ENCODE data around the gene SLC4A11. TPM values are rescaled to one million over a fixed set of nuclear protein-coding genes. Genes with fewer than 3 reads are reported as not detected.

The SLC4A11 gene
- total RNA-seq, 1 experiment from 2014 or later: 5.7 TPM

DNA sequence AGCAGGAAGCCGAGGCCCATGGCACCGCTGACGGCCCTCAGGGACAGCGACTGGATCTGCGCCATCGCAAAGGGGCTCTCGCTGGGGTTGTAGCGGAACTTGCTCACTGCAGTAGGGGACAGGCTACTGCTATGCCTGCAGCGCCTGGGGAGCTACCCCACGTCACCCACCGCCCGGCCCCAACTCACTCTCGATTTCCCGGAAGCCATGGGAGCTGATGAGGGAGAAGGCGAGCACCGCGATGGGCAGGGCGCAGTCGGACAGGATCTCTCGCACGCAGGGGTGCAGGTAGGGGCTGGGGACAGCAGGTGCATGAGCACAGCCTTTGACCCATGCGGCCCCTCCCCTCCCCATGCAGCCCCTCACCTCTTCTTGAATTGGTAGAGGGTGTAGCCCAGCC, 9.8 kb downstream of the SLC4A11 start:
- Mint-ChIP-seq H3K27me3 (ENCODE audit: insufficient read depth, unreplicated experiment) (no peaks in the 10 kb centered on the region), H3K4me3 (ENCODE audit: unreplicated experiment) (no peak overlapping the region), H3K4me1 (ENCODE audit: insufficient read depth, unreplicated experiment) (no peaks in the 10 kb centered on the region), H3K36me3 (ENCODE audit: insufficient read depth, unreplicated experiment) (peaks cover 7% of the 10 kb centered on the region), H3K9me3 (ENCODE audit: unreplicated experiment) (no peaks in the 10 kb centered on the region), H3K27ac (ENCODE audit: low read depth, unreplicated experiment) (no peak overlapping the region)
- no peak for DNase-seq (ENCODE audit: unreplicated experiment)
- BruUV-seq (replicated peaks): no TSS peak
- POLR2A ChIA-PET: no interaction called here
- TF ChIP-seq, protein P1, sequence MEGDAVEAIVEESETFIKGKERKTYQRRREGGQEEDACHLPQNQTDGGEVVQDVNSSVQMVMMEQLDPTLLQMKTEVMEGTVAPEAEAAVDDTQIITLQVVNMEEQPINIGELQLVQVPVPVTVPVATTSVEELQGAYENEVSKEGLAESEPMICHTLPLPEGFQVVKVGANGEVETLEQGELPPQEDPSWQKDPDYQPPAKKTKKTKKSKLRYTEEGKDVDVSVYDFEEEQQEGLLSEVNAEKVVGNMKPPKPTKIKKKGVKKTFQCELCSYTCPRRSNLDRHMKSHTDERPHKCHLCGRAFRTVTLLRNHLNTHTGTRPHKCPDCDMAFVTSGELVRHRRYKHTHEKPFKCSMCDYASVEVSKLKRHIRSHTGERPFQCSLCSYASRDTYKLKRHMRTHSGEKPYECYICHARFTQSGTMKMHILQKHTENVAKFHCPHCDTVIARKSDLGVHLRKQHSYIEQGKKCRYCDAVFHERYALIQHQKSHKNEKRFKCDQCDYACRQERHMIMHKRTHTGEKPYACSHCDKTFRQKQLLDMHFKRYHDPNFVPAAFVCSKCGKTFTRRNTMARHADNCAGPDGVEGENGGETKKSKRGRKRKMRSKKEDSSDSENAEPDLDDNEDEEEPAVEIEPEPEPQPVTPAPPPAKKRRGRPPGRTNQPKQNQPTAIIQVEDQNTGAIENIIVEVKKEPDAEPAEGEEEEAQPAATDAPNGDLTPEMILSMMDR (IDR thresholded peaks at IDR 0.05; ENCODE audit: unreplicated experiment): no peak
- CTCF ChIA-PET: interaction anchor here (1.1 kb wide), 1 partner anchor 10 kb away, joined by 3 read pairs; no protein-coding TSS in a partner anchor
- intact Hi-C loops (cut with micrococcal nuclease): no loop called here

DNA sequence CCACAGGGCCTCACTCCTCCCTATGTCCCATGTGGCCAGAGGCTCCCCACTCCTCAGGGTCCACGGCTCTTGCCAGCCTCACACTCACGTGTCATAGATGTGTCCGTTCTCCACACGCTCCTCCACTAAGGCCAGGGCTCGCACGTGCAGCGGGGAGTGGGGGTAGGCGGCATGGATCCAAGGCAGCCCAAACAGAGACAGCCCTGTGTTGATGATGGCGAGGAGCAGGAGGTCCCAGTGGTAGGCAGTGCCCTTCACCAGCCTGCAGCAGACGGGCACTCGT, 10.3 kb downstream of the SLC4A11 start:
- TF ChIP-seq, protein P1 (IDR thresholded peaks at IDR 0.05; ENCODE audit: unreplicated experiment): no peak
- Mint-ChIP-seq H3K36me3 (ENCODE audit: insufficient read depth, unreplicated experiment) (peaks cover 7% of the 10 kb centered on the region), H3K4me3 (ENCODE audit: unreplicated experiment) (no peak overlapping the region), H3K27me3 (ENCODE audit: insufficient read depth, unreplicated experiment) (no peaks in the 10 kb centered on the region), H3K27ac (ENCODE audit: low read depth, unreplicated experiment) (no peak overlapping the region), H3K4me1 (ENCODE audit: insufficient read depth, unreplicated experiment) (no peaks in the 10 kb centered on the region), H3K9me3 (ENCODE audit: unreplicated experiment) (no peaks in the 10 kb centered on the region)
- ChIA-PET POLR2A (no interaction called here), CTCF (interaction anchor here (1.1 kb wide), 1 partner anchor 10 kb away, joined by 3 read pairs; no protein-coding TSS in a partner anchor)
- intact Hi-C loops (cut with micrococcal nuclease): no loop called here
- no peak for DNase-seq (ENCODE audit: unreplicated experiment)
- no TSS peak for BruUV-seq (replicated peaks)

DNA sequence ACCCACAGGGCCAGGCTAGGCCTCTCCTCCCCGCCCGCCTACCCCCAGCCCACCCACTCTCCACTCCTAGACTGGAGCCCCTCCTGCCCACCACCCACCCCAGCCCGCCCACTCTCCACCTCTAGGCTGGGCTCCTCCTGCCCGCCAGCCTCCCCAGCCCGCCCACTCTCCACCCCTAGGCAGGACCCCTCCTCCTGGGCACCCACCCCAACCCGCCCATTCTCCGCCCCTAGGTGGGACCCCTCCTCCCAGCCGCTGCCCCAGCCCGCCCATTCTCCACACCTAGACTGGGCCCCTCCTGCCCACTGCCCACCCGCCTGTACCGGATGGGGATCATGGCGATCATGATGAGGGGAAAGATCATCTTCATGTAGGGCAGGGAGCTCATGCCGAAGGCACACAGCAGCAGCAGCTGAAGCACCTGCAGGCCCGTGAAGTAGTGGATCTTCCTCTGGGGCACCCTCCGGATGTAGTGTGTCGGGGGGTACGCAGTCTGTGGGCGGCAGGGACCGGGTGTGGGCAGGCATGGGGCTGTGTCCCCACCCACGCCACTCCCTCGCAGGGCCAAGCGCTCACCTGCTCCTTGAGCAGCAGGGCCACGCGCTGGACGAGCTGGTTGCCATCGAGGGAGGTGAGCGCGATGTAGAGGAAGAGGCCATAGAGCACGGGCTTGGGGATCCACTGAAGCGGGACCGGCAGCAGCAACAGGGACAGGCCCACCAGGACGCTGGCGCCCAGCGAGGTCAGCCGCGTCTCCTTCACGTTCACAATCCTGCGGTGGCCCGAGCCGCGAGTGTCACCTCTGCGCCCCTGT, 10.8 kb downstream of the SLC4A11 start:
- ChIA-PET CTCF (interaction anchor here (0.9 to 1.4 kb wide), 3 partner anchors 9 to 88 kb away, joined by 3 to 6 read pairs (median 5); no protein-coding TSS in a partner anchor), POLR2A (interaction anchor here (0.5 to 1.0 kb wide), 2 partner anchors 19 to 241 kb away, joined by 3 to 7 read pairs; partner anchors contain the start of gene ITPA)
- H3K27me3 Mint-ChIP-seq (ENCODE audit: insufficient read depth, unreplicated experiment): no peaks in the 10 kb centered on the region
- H3K9me3 Mint-ChIP-seq (ENCODE audit: unreplicated experiment): no peaks in the 10 kb centered on the region
- H3K36me3 Mint-ChIP-seq (ENCODE audit: insufficient read depth, unreplicated experiment): peaks cover 7% of the 10 kb centered on the region
- no TSS peak for BruUV-seq (replicated peaks)
- no peak overlapping the region for H3K27ac Mint-ChIP-seq (ENCODE audit: low read depth, unreplicated experiment)
- TF ChIP-seq, protein P1 (IDR thresholded peaks at IDR 0.05; ENCODE audit: unreplicated experiment): no peak
- DNase-seq (ENCODE audit: unreplicated experiment): no peak
- intact Hi-C loops (cut with micrococcal nuclease): no loop called here
- H3K4me1 Mint-ChIP-seq (ENCODE audit: insufficient read depth, unreplicated experiment): no peaks in the 10 kb centered on the region
- H3K4me3 Mint-ChIP-seq (ENCODE audit: unreplicated experiment): no peak overlapping the region

DNA sequence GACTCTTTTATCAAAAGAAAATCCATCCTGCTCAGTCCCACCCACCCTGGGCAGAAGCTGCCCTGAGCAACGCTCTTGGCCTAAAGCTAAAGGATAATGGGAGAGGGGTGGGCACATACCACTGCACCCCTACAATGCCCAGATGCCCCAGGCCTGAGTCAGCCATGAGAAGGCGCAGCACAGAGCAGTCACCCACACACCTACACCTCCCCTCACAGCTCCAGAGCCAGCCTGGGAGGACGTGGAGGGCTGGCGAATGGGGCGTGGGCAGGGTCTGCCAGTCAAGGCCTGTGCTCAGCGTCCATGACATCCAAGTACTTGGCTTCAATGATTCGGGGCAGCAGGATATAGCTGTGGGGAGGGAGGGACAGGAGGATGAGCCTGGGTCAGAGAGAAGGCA, 11.5 kb downstream of the SLC4A11 start:
- no peaks in the 10 kb centered on the region for H3K27me3 Mint-ChIP-seq (ENCODE audit: insufficient read depth, unreplicated experiment)
- ChIA-PET POLR2A (interaction anchor here (0.5 to 1.0 kb wide), 3 partner anchors 18 to 242 kb away, joined by 3 to 7 read pairs (median 4); partner anchors contain the start of genes FASTKD5, ITPA and UBOX5), CTCF (interaction anchor here (0.9 to 1.4 kb wide), 2 partner anchors 10 to 89 kb away, joined by 5 to 6 read pairs; no protein-coding TSS in a partner anchor)
- H3K4me3 Mint-ChIP-seq (ENCODE audit: unreplicated experiment): no peak overlapping the region
- peaks cover 7% of the 10 kb centered on the region for H3K36me3 Mint-ChIP-seq (ENCODE audit: insufficient read depth, unreplicated experiment)
- no peaks in the 10 kb centered on the region for H3K9me3 Mint-ChIP-seq (ENCODE audit: unreplicated experiment)
- TF ChIP-seq, protein P1 (IDR thresholded peaks at IDR 0.05; ENCODE audit: unreplicated experiment): no peak
- intact Hi-C loops (cut with micrococcal nuclease): no loop called here
- no peak for DNase-seq (ENCODE audit: unreplicated experiment)
- no peaks in the 10 kb centered on the region for H3K4me1 Mint-ChIP-seq (ENCODE audit: insufficient read depth, unreplicated experiment)
- BruUV-seq (replicated peaks): no TSS peak
- H3K27ac Mint-ChIP-seq (ENCODE audit: low read depth, unreplicated experiment): no peak overlapping the region
